LoVo (cell line): Measurements from ENCODE around the gene NOL7.

Source experiments
- DNase-seq: peaks from one replicate; pipeline ENCODE4 v3.0.0-alpha.2; 2016; ENCODE audit warnings: low spot score

NOL7 gene

DNA sequence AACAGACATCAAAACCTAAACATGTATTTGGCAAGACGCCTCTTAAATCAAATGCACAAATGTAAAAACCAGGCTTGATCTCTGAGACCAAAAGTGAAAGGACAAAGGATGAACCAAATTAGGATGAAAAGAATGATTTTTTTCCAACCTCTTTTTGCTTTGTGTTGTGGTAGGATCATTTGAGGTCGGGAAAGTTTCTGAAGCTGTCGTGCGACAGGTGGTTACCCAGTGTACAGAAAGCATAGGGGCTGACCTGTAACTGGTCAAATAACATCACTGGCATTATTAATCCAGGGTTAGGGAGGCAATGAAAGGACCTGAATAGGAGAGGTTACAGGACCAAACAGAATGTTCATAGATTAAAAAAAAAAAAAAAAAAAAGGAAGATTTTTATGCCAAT lies 18.1 kb upstream of the NOL7 start:
- no peak for DNase-seq

DNA sequence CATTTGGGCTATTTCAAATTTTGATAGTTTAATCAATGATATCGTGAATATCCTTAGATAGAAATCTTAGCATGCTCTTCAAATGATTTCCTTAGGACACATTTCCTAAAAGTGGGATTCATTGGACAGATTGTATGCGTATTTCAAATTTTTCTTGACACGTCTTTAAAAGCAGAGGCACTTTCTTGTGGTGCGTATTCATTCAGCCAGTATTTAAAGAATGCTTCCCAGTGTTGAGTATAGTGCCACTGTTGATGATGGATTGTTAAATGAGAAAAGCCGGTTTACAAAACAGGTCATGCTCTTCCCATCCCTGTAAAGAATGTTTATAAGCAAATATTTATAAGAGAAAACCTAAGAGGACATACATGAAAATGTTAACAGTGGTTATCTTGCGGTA lies 15.1 kb upstream of the NOL7 start:
- no peak for DNase-seq

GRCh38 chr6:13604135-13604534 lies 11.0 kb upstream of the NOL7 start:
- DNase-seq, result no peak

DNA sequence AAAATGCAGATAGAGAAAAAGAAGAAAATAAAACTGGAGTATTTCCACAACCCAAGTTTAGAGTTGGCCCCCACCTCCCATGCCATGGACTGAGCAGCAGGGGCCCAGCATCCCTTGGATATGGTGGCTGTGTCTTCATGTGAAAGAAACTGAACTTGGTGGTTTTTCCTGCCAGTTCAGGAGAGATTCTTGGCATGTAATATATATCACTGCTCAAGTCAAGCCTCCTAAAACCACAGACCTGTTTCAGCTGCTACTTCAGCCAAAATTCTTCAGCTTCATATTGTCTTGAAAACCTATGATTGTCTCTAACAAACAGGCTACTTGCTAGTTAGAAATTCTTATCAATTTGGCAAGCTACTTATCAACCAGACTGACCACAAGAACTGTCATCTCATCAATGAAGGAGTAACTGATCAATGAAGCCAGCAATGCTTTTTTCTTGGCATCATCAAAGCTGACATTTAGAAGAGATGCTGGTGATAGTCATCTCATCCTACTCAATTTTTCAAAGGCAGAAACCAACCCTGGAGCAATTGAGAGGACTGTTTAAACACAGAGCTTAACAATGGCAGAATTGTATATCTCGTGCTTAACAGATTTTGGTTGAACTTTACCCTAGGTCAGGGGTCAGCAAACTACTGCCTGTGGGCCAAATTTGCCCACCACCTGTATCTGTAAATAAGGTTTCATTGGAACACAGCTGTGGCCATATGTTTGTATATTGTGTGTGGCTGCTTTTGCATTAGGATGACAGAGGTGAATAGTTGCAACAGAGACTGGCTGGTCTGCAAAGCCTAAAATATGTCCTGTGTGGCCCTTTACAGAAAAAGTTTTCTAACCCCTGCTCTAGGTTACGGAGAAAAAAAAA lies 10.4 kb upstream of the NOL7 start:
- DNase-seq, result no peak

GRCh38 chr6:13605634-13606033 lies 9.5 kb upstream of the NOL7 start:
- DNase-seq, result no peak

- no peak for DNase-seq
Measured at GRCh38 chr6:13611715-13612114, 3.4 kb upstream of the NOL7 start.

DNA sequence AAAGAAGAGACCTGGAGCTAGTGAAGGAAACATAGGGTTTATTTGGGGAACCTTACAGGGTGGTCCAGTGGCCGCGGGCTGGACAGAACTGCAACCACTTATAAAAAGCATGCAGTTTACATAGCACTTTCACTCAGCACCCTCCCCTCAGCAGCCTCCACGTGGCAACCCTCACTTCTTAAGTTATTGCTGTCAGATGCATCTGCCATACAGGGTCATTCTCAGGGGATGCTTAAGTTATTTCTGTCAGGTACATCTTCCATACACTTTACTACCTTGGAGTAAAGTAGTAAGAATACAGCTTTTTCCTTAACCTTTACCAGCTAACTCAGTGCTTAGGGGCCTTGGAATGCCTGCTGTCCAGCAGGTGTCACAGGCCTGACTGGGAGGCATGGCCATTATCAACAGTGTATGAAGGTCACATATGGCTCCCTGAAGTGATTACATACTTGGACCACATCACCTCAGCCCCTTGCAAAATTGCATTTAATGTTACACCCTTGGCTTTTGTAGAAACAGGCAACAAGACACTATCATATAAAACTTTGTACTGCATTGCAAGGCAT lies 2.0 kb upstream of the NOL7 start:
- no peak for DNase-seq

GRCh38 chr6:13614126-13614925 lies 809 bp upstream of the NOL7 start:
- peak; percentile 51 for DNase-seq

- DNase-seq, result peak; percentile 47
Measured at GRCh38 chr6:13615792-13616120, 621 bp downstream of the NOL7 start.

GRCh38 chr6:13617066-13617465 lies 1.9 kb downstream of the NOL7 start:
- no peak for DNase-seq

- DNase-seq, result peak; percentile 20
Measured at GRCh38 chr6:13624871-13625288, 9.7 kb downstream of the NOL7 start.

- no peak for DNase-seq
Measured at GRCh38 chr6:13629459-13630116, 14.5 kb downstream of the NOL7 start.

DNA sequence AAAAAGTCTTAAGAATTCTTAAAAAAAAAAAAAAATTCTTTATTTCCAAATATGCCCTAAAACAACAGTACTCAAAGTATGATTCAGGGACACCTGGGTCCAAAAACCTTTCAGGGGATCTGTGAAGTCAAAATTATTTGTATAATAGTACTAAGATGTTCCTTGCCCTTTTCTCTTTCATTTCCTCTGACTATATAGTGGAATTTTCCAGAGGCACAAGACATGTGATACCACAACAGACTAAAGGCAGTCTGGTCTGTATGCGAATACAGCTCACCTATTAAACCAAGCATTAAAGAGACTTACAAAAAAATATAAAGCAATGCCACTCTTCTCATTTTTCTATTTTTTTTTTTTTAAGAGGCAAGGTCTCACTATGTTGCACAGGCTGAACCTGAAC lies 15.4 kb downstream of the NOL7 start:
- DNase-seq, result no peak

- no peak for DNase-seq
Measured at GRCh38 chr6:13633343-13633742, 18.2 kb downstream of the NOL7 start.

- no peak for DNase-seq
Measured at GRCh38 chr6:13635948-13636658, 21.0 kb downstream of the NOL7 start.

GRCh38 chr6:13638014-13638413 lies 22.9 kb downstream of the NOL7 start:
- DNase-seq, result no peak

- no peak for DNase-seq
Measured at GRCh38 chr6:13638626-13639025, 23.5 kb downstream of the NOL7 start.

DNA sequence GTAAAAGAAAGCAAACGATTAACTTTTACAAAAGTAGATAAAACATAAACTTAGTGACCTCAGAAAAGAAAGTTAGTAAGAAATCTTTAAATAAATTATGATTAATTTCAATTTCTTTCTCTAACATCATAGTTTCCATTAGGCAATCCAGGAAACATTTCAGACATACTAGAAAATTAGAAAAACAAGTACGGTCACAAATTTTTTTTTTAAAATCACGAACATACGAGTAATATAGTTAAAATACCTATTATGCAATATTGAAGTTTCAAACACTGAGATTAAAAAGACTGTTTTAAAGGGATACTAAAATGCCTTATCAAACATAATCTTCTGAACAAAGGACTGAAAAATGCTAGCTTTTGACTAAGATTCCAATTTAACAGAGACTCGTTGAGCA lies 26.2 kb downstream of the NOL7 start:
- no peak for DNase-seq

GRCh38 chr6:13643125-13643524 lies 28.0 kb downstream of the NOL7 start:
- no peak for DNase-seq

- no peak for DNase-seq
Measured at GRCh38 chr6:13648850-13649249, 33.7 kb downstream of the NOL7 start.

DNA sequence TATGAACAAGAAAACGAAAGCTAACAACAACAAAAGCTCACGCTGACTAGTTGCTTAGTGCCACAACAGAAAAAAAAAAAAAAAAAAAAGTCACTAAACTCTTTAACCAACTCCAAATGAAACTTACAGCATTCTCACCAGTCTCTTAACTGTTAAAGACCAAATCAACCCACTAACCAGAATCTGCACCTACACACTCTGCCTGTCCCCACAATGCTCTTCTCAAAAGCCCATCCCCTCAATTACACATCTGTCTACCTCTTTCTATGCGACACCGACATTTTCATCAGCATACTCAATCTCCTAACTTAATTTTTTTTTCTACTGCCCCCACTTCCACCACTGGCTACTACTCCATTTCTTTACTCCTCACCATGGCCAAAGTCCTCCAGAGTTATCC lies 34.3 kb downstream of the NOL7 start:
- no peak for DNase-seq

GRCh38 chr6:13653296-13653695 lies 38.2 kb downstream of the NOL7 start:
- no peak for DNase-seq
